Muscle layer of colon (tissue), 2 donors: ENCODE data around the gene C1orf198.

Experiments used
- H3K27ac ChIP-seq: one replicate; pipeline ENCODE4 v1.7.0; 2013; ENCODE audit warnings: low read depth, mild to moderate bottlenecking, low read length, moderate library complexity
- H3K27me3 ChIP-seq, 2 donors: one replicate each; pipeline ENCODE4 v1.7.0; 2013; ENCODE audit warnings: low read length in 2 of 2, mild to moderate bottlenecking in 2 of 2; ENCODE audit not compliant: insufficient read depth in 2 of 2, control insufficient read depth in 1 of 2
- H3K36me3 ChIP-seq: one replicate; pipeline ENCODE4 v1.7.0; 2013; ENCODE audit warnings: mild to moderate bottlenecking, low read length; ENCODE audit not compliant: insufficient read depth
- H3K4me1 ChIP-seq: one replicate; pipeline ENCODE4 v1.7.0; 2013; ENCODE audit warnings: mild to moderate bottlenecking, low read length; ENCODE audit not compliant: insufficient read depth
- H3K4me3 ChIP-seq, 2 donors: one replicate each; pipeline ENCODE4 v1.7.0; 2013; ENCODE audit warnings: low read length in 2 of 2, low read depth in 1 of 2, mild to moderate bottlenecking in 1 of 2, moderate library complexity in 1 of 2
- H3K9ac ChIP-seq: one replicate; pipeline ENCODE4 v1.7.0; 2013; ENCODE audit warnings: low read length
- H3K9me3 ChIP-seq: one replicate; pipeline ENCODE4 v1.7.0; 2013; ENCODE audit warnings: mild to moderate bottlenecking, low read length
- donor health status: abdominal sarcoma.
- donor health status: Adenocarcinoma of cecum.

C1orf198 gene

DNA sequence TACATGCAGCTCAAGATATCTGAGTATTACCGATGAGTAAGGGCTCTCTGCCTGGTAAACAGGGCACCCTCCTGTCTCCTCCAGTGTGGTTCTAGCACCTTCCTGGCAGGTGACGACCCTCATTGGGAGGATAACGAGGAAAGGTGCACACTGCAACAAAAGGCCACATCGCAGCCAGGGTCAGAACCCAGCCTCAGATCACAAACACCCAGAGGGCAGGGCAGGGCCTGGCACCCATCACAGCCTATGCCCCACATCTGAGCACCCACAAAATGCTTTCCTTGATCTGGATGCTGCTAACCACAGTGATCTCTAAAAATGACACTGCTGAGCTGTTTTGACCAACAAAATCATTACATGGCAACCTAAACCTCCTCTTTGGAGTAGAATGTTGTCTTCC, 23.8 kb downstream of the C1orf198 start:
- Histone ChIP-seq H3K27ac (no peak overlapping the region), H3K4me3 (no peak overlapping the region), H3K9me3 (no peaks in the 10 kb centered on the region), H3K9ac (no peak overlapping the region), H3K36me3 (peaks cover 16% of the 10 kb centered on the region), H3K4me1 (peaks cover 12% of the 10 kb centered on the region), H3K27me3 (no peaks in the 10 kb centered on the region)

DNA sequence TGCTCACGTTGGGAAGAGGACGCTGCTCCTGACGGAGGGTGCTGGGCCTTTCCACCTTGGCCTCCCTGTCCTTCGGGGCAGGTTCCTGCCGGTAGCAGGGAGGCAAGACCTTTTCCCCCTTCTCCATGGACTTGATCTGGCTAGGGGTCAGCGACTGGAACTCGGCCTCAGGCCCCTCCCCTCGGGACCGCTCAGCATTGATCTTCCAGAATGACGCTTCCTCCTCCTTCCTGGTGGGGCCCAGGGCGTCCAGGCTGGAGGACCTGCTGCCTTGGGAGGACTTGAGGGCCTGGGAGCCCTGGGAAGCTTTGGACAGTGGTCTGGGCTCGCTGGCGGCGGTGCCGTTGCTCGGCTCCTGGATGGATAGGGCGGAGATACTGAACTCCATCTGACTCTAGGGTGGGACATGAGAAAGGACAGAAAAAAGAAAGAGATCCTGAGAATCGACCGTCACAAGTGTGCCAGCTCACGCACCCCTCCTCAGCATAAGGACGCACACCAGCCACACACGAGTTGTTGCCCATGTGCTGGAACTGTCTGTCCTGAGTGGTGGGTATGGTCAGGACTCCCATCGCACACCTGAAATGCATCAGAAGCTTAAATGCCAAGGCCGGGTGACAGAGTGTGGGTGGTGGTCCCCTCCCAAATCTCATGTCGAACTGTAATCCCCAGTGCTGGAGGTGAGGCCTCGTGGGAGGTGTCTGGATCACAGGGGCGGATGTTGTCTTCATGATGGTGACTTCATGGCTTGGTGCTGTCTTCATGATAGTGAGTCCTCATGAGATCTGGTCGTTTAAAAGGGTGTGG, 24.6 kb downstream of the C1orf198 start:
- Histone ChIP-seq H3K4me1 (peaks cover 3% of the 10 kb centered on the region), H3K9me3 (no peaks in the 10 kb centered on the region), H3K4me3 (no peak overlapping the region), H3K27me3 (no peaks in the 10 kb centered on the region), H3K36me3 (peaks cover 23% of the 10 kb centered on the region), H3K9ac (no peak overlapping the region), H3K27ac (no peak overlapping the region)

DNA sequence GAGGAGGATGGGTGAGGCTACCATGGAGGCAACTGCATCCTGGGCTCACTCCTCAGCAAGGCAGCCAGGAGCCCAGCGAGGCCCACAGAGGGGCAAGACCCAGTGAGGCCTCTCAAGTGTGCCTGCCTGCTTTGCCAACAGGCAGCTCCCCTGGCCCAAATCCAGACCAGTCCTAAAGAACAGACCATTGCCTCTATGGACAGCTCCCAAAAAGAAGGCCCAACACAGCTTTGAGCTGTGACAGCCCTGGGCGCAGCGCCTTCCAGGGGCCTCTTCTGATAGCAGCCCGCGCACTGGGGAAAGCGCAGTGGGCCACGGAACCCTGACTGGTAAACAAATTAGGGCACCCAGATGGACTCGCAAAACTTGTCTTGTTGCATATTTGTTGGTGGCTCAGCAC, 25.5 kb downstream of the C1orf198 start:
- Histone ChIP-seq H3K9me3 (no peaks in the 10 kb centered on the region), H3K9ac (no peak overlapping the region), H3K36me3 (peaks cover 32% of the 10 kb centered on the region), H3K27ac (no peak overlapping the region), H3K4me3 (no peak overlapping the region), H3K27me3 (no peaks in the 10 kb centered on the region), H3K4me1 (no peaks in the 10 kb centered on the region)

DNA sequence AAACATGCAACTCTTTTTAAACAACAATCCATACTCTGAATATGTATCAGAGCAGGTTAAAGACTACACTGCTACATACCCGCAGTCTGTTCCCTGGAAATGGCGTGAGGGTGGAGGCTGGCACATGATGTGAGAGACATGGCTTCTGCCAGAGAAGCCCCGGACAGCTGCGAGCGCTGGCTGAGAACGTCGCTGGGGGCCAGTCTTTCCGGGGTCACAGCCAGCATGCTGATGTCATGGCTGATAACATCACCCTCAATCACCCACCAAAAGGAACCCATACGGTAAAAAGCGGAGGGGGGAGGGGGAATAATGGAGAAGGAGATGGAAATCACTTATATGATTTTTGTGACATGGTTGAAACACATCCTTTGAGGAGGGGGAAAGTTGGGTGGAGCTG, 29.1 kb downstream of the C1orf198 start:
- peaks cover 33% of the 10 kb centered on the region for H3K36me3 ChIP-seq
- H3K27me3 ChIP-seq, result no peaks in the 10 kb centered on the region
- no peak overlapping the region for H3K4me3 ChIP-seq
- no peak overlapping the region for H3K27ac ChIP-seq
- H3K9me3 ChIP-seq, result no peaks in the 10 kb centered on the region
- H3K9ac ChIP-seq, result no peak overlapping the region
- peaks cover 4% of the 10 kb centered on the region for H3K4me1 ChIP-seq

DNA sequence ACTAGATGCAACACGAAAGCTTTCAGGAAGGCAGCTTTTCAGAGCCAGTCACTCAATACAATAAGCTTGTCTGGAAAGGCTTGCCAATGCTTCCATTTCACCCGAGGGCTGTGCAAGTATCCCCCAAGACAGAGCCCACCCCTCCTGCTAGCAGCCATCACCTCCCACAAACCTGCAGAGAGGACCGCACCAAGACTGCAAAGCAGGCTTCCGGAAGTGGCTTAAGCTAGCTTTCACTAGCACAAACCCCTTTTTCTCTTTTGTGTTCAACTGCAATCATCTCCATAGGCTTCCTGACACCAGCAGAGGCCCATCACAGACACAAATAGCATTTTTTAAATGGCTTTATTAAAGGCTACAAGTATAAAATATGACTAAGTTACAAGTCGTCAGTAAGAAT, 31.5 kb downstream of the C1orf198 start:
- Histone ChIP-seq H3K9ac (no peak overlapping the region), H3K36me3 (peaks cover 25% of the 10 kb centered on the region), H3K4me3 (no peak overlapping the region), H3K4me1 (peaks cover 4% of the 10 kb centered on the region), H3K9me3 (no peaks in the 10 kb centered on the region), H3K27ac (no peak overlapping the region), H3K27me3 (no peaks in the 10 kb centered on the region)

DNA sequence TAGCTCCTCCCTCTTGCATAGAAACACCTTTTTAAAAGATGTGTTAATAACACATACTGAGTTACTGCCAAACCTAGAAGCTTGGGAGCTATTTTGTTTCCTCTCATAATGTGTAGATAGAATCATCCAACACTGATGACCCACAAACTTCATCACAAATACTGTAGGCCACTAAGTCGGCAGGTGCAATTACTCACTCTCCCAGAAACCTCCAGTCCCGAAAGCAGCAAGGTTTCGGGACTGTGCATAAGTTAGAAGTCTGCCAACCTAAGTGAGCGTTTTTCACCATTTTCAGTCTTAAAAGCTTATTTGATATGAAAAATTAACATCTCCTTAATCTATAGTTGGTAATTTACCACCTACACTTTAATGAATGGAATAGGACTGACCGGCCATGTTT, 32.0 kb downstream of the C1orf198 start:
- H3K9ac ChIP-seq, result no peak overlapping the region
- H3K27me3 ChIP-seq, result no peaks in the 10 kb centered on the region
- no peaks in the 10 kb centered on the region for H3K9me3 ChIP-seq
- no peak overlapping the region for H3K27ac ChIP-seq
- H3K36me3 ChIP-seq, result peaks cover 21% of the 10 kb centered on the region
- H3K4me3 ChIP-seq, result no peak overlapping the region
- peaks cover 4% of the 10 kb centered on the region for H3K4me1 ChIP-seq

DNA sequence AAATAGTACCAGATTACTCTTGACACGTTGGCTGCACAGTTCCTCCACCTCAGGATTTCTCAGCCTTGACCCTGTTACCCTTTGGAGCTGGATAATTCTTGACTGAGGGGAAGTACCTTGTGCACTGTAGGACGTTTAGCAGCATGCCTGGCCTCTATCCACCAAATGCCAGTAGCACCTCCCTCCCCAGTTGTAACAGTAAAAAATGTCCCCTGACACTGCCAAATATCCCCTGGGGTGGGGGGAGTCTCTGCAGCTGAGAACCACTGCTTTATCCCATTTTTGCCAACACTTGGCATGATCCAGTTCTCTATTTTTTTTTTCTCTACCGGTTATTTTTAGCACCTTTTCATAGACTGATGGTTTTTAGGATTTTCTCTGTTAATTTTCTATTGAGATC, 34.0 kb downstream of the C1orf198 start:
- H3K4me1 ChIP-seq, result peaks cover 4% of the 10 kb centered on the region
- no peaks in the 10 kb centered on the region for H3K27me3 ChIP-seq
- H3K4me3 ChIP-seq, result no peak overlapping the region
- H3K9me3 ChIP-seq, result no peaks in the 10 kb centered on the region
- H3K36me3 ChIP-seq, result peaks cover 16% of the 10 kb centered on the region
- H3K9ac ChIP-seq, result no peak overlapping the region
- no peak overlapping the region for H3K27ac ChIP-seq

DNA sequence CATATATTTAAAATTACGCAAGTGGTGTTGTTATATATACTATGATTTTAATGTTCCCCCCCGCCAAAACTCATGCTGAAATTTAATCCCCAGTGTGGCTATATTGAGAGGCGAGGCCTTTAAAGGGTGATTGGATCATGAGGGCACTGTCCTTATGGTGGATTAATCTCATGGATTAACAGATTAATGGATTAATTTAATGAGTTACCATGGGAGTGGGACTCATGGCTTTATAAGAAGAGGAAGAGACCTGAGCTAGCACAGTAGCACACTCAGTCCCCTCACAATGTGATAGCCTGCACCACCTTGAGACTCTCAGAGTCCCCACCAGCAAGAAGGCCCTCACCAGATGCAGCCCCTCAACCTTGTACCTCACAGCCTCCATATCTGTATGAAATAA, 34.8 kb downstream of the C1orf198 start:
- no peak overlapping the region for H3K4me3 ChIP-seq
- no peaks in the 10 kb centered on the region for H3K27me3 ChIP-seq

DNA sequence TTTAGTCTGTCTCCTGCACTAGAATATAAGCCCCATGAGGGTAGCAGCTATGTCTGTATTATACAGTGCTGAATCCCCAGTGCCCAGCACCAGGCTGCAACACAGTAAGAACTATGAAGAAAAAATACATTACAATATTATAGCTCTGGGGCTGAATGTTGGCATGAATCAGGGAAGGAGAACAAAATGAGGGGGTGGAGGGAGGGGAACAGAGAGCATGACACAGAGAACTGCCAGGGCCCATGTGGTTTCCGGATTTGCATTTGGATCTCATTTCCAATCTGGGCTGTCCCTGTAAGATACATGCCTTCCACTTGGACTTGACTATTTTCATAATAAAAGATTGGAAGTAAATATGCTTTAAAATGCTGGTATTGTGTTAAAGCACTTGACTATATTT, 35.8 kb downstream of the C1orf198 start:
- Histone ChIP-seq H3K4me1 (peaks cover 4% of the 10 kb centered on the region), H3K4me3 (no peak overlapping the region), H3K36me3 (no peaks in the 10 kb centered on the region), H3K27me3 (no peaks in the 10 kb centered on the region), H3K27ac (no peak overlapping the region), H3K9me3 (no peaks in the 10 kb centered on the region), H3K9ac (no peak overlapping the region)

More for the DNA sequence above, 34.8 kb downstream of the C1orf198 start:
- no peak overlapping the region for H3K27ac ChIP-seq
- peaks cover 4% of the 10 kb centered on the region for H3K4me1 ChIP-seq
- no peak overlapping the region for H3K9ac ChIP-seq
- peaks cover 8% of the 10 kb centered on the region for H3K36me3 ChIP-seq
- H3K9me3 ChIP-seq, result no peaks in the 10 kb centered on the region

DNA sequence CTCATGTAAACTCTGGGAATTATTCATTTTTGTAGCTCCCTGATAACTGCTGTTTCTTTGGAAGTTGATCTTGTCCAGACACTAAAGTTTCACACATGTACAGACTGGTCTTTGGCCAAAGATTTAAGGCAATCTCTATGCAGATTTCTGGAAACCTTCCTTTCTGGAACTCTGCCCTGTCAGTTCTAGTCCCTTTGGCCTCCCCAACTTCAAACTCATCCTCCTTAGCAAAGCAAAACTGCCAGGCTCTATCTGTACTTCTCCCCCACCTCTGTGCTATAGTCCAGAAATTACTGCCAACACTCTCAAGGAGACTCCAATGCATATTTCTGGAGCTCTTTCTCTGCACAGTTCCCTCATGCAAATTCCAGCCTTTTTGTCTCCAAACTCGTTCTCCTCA, 36.5 kb downstream of the C1orf198 start:
- Histone ChIP-seq H3K36me3 (no peaks in the 10 kb centered on the region), H3K4me1 (peaks cover 7% of the 10 kb centered on the region), H3K27me3 (no peaks in the 10 kb centered on the region), H3K9me3 (no peaks in the 10 kb centered on the region), H3K4me3 (no peak overlapping the region), H3K9ac (no peak overlapping the region), H3K27ac (no peak overlapping the region)

DNA sequence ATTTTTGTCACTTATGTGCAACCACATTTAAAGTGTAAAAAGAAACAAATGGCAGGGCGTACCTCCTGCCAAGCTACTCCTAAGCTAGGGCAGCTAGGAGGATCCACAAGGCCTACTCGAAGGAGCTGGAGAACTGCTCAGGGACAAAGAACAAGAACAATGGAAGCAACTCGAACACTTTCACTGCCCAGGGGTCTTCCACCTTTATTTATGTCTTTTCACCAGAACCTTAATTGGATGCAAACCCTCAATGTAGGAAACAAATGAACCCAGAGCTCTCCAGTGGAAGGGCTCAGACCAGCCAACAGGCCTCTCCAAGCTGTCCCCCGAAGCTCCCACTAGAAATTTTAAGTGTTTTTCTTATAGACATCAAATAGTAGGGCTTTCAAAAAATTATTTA, 39.9 kb downstream of the C1orf198 start:
- H3K27ac ChIP-seq, result no peak overlapping the region

DNA sequence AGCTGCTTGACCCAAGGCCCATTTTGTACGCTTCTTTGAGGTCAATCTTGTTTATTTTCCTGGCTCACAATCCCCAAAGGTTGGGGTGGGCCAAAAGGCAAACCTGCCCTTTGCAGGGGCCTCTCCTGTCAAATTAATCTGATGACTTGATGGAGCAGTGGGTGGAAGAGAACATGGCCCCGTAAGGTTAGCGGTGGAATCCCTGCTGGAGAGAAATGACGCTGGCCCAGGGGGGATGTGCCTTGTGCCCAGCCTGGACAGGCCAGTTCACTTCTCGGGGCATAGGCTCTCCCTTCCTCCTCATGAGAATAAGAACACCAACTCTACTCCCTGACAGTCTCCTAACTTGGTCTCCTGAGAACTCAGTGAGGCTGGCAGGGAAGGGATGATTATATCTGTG, 40.5 kb downstream of the C1orf198 start:
- no peaks in the 10 kb centered on the region for H3K27me3 ChIP-seq
- H3K36me3 ChIP-seq, result no peaks in the 10 kb centered on the region
- H3K9ac ChIP-seq, result no peak overlapping the region
- no peak overlapping the region for H3K4me3 ChIP-seq
- no peaks in the 10 kb centered on the region for H3K9me3 ChIP-seq
- H3K27ac ChIP-seq, result no peak overlapping the region
- peaks cover 26% of the 10 kb centered on the region for H3K4me1 ChIP-seq

More for the DNA sequence above, 39.9 kb downstream of the C1orf198 start:
- Histone ChIP-seq H3K4me1 (peaks cover 26% of the 10 kb centered on the region), H3K27me3 (no peaks in the 10 kb centered on the region), H3K9ac (no peak overlapping the region), H3K9me3 (no peaks in the 10 kb centered on the region), H3K4me3 (no peak overlapping the region), H3K36me3 (no peaks in the 10 kb centered on the region)
